WI38 (cell line): ENCODE results near the gene ALKBH1.

Source experiments
- H3K4me3 ChIP-seq: 2 replicates; pipeline ENCODE4 v1.5.1; 2011; ENCODE audit warnings: low read depth, mild to moderate bottlenecking, control low read depth, low read length
- CTCF ChIP-seq: IDR thresholded peaks from 2 replicates; pipeline ENCODE4 v1.5.1; 2012; ENCODE audit warnings: low read depth, mild to moderate bottlenecking, control low read depth, low read length

ALKBH1 gene

GRCh38 chr14:77708749-77709148, 926 bp upstream of the ALKBH1 start:
- H3K4me3 ChIP-seq, result peak overlapping the region; percentile 99
- no peak for TF ChIP-seq CTCF

GRCh38 chr14:77707355-77707723, 484 bp downstream of the ALKBH1 start:
- peak overlapping the region; percentile 99 for H3K4me3 ChIP-seq
- TF ChIP-seq CTCF, result peak; percentile 38

- no peak overlapping the region for H3K4me3 ChIP-seq
- TF ChIP-seq CTCF, result no peak
Measured at GRCh38 chr14:77691259-77691658, 16.6 kb downstream of the ALKBH1 start.

GRCh38 chr14:77682158-77682553, 25.7 kb downstream of the ALKBH1 start:
- H3K4me3 ChIP-seq, result no peak overlapping the region
- TF ChIP-seq CTCF, result no peak

GRCh38 chr14:77681196-77682157, 26.3 kb downstream of the ALKBH1 start:
- no peak for TF ChIP-seq CTCF

GRCh38 chr14:77674931-77675330, 32.9 kb downstream of the ALKBH1 start:
- TF ChIP-seq CTCF, result no peak
- H3K4me3 ChIP-seq, result no peak overlapping the region

More at GRCh38 chr14:77681196-77682157, 26.3 kb downstream of the ALKBH1 start:
- H3K4me3 ChIP-seq, result no peak overlapping the region

GRCh38 chr14:77673193-77673592, 34.6 kb downstream of the ALKBH1 start:
- no peak for TF ChIP-seq CTCF
- H3K4me3 ChIP-seq, result no peak overlapping the region
